NCI-H2196 treated with DMSO at 0.1 percent for 48 hours (cell line): ENCODE results near the gene EIF4ENIF1.
"Not testable (repeated sequence)": the region's sequence is repeated elsewhere in the genome, so short reads cannot be mapped to it uniquely, and the experiment has no call there.

Experiments used
- DNase-seq: peaks from one replicate; lab custom pipeline; 2025; ENCODE audit not compliant: unreplicated experiment; lab: John Stamatoyannopoulos, UW

The EIF4ENIF1 gene, protein sequence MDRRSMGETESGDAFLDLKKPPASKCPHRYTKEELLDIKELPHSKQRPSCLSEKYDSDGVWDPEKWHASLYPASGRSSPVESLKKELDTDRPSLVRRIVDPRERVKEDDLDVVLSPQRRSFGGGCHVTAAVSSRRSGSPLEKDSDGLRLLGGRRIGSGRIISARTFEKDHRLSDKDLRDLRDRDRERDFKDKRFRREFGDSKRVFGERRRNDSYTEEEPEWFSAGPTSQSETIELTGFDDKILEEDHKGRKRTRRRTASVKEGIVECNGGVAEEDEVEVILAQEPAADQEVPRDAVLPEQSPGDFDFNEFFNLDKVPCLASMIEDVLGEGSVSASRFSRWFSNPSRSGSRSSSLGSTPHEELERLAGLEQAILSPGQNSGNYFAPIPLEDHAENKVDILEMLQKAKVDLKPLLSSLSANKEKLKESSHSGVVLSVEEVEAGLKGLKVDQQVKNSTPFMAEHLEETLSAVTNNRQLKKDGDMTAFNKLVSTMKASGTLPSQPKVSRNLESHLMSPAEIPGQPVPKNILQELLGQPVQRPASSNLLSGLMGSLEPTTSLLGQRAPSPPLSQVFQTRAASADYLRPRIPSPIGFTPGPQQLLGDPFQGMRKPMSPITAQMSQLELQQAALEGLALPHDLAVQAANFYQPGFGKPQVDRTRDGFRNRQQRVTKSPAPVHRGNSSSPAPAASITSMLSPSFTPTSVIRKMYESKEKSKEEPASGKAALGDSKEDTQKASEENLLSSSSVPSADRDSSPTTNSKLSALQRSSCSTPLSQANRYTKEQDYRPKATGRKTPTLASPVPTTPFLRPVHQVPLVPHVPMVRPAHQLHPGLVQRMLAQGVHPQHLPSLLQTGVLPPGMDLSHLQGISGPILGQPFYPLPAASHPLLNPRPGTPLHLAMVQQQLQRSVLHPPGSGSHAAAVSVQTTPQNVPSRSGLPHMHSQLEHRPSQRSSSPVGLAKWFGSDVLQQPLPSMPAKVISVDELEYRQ

DNA sequence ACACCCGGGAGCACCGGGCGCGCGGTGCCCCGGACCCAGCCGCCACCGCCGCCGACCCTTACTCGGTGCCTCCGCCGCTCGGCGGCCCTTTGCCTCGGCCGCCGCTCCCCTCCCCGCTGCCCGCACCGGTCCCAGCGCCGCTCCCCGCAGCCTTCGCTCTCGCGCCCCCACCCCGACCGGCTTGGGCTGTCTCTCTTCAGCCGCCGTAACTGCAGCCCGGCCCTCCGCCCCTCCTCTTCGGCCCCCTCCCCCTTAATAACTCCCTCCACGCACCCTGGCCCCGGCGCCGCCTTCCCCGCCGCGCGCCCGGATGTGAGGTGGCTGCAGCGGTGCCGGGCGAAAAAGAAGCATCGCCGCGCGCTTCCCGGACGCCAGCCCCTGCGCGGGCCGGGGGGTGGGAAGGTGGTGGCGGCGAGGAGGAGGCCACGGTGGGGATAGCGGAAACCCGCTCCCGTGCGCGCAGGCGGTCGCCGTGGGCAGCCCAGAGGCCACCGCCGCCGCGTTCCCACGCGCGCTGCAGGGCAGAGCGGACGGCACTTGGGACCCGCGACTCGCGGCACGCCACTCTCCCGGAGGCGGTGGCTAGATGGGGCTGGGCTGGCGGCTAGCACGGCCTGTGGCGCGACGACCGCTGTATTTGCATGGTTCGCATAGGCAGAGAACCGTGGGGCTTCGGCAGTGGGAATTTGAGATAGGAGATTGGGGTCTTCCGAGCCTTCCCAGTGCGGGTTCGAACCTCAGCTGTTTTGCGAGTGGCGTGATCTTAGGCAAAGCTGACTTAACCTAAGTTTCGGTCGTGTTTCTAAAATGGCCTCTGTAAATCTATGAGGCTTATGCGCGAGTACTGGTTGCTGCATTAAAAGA lies at the start of gene EIF4ENIF1:
TSS of gene EIF4ENIF1 (minus strand) at position 211 of the 864 bp plus-strand sequence. CDS start 1,124 bp downstream, outside the sequence.
- DNase-seq, result peak; percentile 16

DNA sequence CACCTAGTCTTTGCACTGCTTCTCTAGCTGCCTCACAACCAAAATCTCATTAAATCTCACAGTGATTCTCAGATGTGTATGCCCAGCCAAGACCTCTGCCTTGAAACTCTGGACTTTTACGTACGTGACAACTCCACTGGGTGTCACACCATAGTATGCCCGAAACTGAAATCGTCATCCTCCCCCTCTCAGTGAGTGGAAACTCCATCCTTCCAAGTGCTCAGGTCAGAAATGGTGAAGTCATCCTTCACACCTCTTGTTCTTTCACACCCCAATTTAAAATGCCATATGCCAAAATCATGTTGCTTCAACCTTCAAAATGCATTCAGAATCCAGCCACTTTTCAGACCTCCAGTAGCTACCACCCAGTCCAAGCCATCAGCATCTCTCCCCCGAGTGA lies 49.2 kb upstream of the EIF4ENIF1 start:
- DNase-seq, result no peak

DNA sequence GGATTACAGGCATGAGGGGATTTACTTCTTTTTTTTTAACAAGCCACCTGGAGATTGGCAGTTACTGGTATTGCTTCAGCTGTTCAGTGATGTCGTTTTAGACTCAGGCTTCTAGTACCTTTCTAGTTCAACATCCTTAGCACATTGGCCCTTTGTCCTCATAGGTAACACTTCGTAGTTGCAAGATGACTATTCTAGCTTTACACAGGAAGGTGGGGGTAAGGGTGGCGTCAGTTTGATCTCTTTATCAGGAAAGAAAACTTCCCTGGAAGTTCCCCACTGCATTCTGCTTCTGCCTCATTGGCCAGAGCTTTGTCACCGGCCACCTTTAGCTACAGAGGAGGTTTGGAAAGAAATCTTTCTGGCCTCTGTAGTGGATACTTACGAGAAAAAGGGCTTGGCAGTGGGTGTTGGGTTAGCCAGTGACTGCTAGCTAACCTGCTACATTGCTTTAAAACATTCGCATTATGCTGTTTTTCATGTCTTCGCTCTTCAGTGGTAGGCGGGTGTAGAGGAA lies 47.4 kb upstream of the EIF4ENIF1 start:
- no peak for DNase-seq

GRCh38 chr22:31533374-31533773 lies 43.7 kb upstream of the EIF4ENIF1 start:
- DNase-seq, result no peak

GRCh38 chr22:31532060-31532459 lies 42.4 kb upstream of the EIF4ENIF1 start:
- no peak for DNase-seq

- DNase-seq, result no peak
Observed at GRCh38 chr22:31530823-31531195, 41.2 kb upstream of the EIF4ENIF1 start.

GRCh38 chr22:31526270-31526669 lies 36.6 kb upstream of the EIF4ENIF1 start:
- DNase-seq, result no peak

DNA sequence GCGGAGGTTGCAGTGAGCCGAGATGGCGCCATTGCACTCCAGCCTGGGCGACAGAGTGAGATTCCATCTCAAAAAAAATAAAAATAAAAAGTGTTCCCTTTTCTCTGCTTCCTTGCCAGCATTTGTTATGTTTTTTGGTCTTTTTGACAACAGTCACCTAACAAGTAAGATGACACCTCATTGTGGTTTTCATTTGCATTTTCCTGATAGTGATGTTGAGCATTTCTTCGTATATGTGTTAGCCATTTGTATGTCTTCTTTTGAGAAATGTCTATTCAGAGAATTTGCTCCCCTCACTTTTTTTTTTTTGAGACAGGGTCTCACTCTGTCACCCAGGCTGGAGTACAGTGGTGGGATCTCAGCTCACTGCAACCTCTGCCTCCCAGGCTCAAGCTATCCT lies 34.5 kb upstream of the EIF4ENIF1 start:
- not testable (repeated sequence) for DNase-seq

- DNase-seq, result no peak
Observed at GRCh38 chr22:31520051-31520450, 30.4 kb upstream of the EIF4ENIF1 start.

GRCh38 chr22:31509061-31509762 lies 19.6 kb upstream of the EIF4ENIF1 start:
- no peak for DNase-seq

DNA sequence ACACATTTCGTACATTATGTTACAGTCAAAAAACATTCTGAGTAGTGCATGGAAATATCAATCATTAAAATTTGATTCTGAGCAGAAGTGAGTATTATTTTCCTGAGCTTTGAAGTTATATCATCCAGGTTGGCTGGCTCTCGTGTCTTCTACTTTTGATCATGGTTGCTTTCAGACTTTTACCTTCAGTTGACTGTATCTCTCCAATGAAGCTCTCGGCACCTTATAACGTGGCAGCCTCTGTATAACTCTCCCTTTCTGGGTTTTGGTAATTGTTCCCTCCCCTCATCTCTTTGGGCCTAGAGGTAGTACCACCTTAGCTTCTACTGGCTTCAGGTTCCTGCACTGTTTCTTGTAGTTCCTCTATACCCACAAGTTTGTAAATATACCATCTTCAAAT lies 18.9 kb upstream of the EIF4ENIF1 start:
- DNase-seq, result no peak

DNA sequence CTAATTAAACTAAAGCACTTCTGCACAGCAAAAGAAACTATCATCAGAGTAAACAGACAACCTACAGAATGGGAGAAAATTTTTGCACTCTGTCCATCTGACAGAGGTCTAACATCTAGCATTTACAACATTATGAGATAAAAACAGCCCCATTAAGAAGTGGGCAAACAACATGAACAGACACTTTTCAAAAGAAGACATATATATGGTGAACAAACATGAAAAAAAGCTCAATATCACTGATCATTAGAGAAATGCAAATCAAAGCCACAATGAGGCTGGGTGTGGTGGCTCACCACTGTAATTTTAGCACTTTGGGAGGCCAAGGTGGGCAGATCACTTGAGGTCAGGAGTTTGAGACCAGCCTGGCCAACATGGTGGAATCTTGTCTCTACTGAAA lies 17.9 kb upstream of the EIF4ENIF1 start:
- DNase-seq, result not testable (repeated sequence)

GRCh38 chr22:31504282-31504681 lies 14.6 kb upstream of the EIF4ENIF1 start:
- DNase-seq, result no peak

DNA sequence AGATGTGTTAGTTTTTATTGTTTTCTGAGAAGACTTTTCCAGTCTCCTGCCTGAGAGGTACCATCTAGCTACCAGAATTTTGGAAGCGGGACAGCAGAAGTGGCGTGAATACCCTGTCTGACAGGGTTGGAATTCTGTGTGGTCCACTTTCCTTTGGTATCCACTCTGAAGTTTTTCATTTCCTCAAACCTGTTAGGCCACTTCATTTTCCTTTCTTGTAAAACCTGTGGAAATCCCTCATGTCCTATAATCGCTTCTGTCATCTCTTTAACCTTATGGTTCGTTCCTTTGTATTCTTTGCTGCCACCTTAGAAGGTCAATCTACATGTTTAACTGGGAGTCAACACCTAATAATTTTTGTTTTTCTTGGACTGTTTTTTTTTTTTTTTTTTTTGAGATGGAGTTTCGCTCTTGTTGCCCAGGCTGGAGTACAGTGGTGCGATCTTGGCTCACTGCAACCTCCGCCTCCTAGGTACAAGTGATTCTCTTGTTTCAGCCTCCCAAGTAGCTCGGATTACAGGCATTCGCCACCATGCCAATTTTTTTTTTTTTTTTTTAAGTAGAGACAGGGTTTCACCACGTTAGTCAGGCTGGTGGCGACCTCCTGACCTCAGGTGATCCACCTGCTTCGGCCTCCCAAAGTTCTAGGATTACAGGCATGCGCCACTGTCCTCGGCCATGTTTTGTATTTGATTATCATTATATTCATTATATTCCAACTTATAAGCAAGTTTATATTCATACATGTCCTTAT lies 13.7 kb upstream of the EIF4ENIF1 start:
- no peak for DNase-seq

DNA sequence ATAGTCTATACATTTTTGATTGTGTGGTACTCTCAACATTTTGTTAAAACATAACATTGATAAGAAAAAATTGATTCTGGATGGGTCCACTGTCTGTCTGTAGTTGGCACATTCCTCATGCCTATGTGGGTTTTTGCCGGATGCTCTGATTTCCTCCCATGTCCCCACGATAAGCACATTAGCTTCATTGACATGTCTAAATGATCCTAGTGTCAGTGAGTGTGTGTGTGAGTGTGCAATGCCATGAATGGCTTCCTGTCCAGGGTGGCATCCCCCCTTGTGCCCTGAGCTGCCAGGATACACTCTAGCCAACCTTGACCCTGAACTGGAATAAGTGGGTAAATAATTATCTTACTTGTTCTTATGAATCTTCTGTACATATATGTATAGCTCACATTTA lies 12.1 kb upstream of the EIF4ENIF1 start:
- no peak for DNase-seq

DNA sequence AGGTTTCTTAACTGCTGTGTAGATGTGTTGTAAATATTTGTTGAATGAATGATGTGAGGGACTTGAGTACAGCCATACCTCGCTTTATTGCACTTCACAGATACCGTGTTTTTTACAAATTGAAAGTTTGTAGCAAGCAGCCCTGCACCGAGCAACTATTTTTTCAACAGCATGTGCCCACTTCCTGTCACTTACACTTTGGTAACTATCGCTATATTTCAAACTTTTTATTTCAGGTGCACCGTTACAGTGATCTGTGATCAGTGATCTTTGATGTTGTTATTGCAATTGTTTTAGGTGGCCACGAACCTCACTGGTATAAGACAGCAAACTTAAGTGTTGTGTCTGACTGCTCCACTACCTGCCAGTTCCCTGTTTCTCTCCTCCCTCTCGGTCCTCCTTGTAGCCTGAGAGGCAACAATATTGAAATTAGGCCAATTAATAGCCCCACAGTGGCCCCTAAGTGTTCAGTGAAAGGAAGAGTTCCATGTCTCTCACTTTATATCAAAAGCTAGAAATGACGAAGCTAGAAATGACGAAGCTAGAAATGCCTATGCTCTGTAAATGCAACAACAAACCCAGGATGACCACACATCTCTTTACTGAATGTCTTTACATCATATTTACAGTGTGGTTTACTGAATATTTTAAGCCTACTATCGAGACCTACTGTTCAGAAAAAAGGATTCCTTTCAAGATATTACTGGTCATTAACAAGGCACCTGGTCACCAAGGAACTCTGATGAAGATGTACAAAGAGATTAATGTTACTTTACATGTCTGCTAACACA lies 7.7 kb upstream of the EIF4ENIF1 start:
- no peak for DNase-seq

DNA sequence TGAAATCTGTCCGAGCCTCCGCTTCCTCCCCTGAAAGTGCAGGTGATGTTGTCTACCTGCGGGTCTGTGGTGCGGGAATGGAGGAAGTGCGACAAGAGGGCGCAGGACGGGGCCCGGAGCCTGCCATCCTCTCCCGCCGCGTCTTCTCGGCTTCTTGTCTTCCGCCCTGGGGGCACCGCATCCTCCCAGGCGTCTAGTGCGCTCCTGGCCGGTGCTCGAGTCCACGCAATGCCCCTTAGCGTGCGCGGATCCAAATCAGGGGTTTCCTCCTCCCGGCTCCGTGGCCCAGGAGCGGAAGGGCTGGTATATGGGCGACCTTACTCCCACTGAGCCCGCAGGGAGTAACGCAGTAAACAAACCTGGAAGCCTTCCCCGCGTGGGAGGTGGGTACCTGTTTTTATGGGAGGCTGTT lies 7.1 kb upstream of the EIF4ENIF1 start:
- no peak for DNase-seq

- peak; percentile 49 for DNase-seq
Observed at GRCh38 chr22:31496007-31496734, 6.5 kb upstream of the EIF4ENIF1 start, which contains the start of gene SFI1. Gene SFI1 (plus strand): TSS chr22:31496536. CDS start chr22:31508285, 11,749 bp downstream.
